ENCODE results near the gene CENPA.
A peak's percentile ranks its signal among the peaks of the same experiment; 100 is the strongest.

The CENPA gene

GRCh38 chr2:26785431-26786206, at the start of gene CENPA:
TSS of gene CENPA (plus strand) at chr2:26786056. CDS start at chr2:26786197, 141 bp downstream.
- TF ChIP-seq, protein P1, sequence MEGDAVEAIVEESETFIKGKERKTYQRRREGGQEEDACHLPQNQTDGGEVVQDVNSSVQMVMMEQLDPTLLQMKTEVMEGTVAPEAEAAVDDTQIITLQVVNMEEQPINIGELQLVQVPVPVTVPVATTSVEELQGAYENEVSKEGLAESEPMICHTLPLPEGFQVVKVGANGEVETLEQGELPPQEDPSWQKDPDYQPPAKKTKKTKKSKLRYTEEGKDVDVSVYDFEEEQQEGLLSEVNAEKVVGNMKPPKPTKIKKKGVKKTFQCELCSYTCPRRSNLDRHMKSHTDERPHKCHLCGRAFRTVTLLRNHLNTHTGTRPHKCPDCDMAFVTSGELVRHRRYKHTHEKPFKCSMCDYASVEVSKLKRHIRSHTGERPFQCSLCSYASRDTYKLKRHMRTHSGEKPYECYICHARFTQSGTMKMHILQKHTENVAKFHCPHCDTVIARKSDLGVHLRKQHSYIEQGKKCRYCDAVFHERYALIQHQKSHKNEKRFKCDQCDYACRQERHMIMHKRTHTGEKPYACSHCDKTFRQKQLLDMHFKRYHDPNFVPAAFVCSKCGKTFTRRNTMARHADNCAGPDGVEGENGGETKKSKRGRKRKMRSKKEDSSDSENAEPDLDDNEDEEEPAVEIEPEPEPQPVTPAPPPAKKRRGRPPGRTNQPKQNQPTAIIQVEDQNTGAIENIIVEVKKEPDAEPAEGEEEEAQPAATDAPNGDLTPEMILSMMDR (conservative IDR thresholded peaks at IDR 0.05; ENCODE audit: control insufficient read depth, insufficient read depth, low read depth, low read length): peak; percentile 3
- DNase-seq (ENCODE audit: low read depth): peak; percentile 100
- peak within 1 kb of the TSS; percentile 81 for H3K4me3 ChIP-seq (ENCODE audit: control insufficient read depth, low read depth, low read length)

GRCh38 chr2:26737221-26737620, 48.6 kb upstream of the CENPA start:
- H3K4me3 ChIP-seq (ENCODE audit: control insufficient read depth, low read depth, low read length): no peak overlapping the region
- TF ChIP-seq, protein P1 (conservative IDR thresholded peaks at IDR 0.05; ENCODE audit: control insufficient read depth, insufficient read depth, low read depth, low read length): no peak
- no peak for DNase-seq (ENCODE audit: low read depth)

DNA sequence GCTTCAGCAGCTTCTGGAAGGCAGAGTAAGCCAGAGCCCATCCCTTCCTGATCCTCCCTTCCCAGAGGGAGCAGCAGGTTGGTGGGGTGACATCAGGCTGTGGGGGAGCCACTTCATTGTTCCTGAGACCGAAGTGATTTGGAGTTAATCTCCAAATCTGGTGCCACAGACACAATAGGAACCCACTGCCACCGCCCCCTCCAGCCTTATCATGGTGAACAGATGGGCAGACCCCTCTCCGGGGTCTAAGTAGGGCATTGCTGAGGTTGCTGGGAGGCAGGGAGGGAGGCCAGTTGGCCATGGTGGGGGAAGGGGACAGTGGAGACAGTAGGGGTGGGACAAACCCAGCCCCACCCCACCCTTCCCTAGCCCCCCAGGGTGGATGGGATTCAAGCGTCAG, 47.4 kb upstream of the CENPA start:
- TF ChIP-seq, protein P1 (conservative IDR thresholded peaks at IDR 0.05; ENCODE audit: control insufficient read depth, insufficient read depth, low read depth, low read length): no peak
- no peak for DNase-seq (ENCODE audit: low read depth)
- H3K4me3 ChIP-seq (ENCODE audit: control insufficient read depth, low read depth, low read length): no peak overlapping the region

- TF ChIP-seq, protein P1 (conservative IDR thresholded peaks at IDR 0.05; ENCODE audit: control insufficient read depth, insufficient read depth, low read depth, low read length): no peak
- H3K4me3 ChIP-seq (ENCODE audit: control insufficient read depth, low read depth, low read length): no peak overlapping the region
These were observed 46.3 kb upstream of the CENPA start for GRCh38 chr2:26739514-26739913.

DNA sequence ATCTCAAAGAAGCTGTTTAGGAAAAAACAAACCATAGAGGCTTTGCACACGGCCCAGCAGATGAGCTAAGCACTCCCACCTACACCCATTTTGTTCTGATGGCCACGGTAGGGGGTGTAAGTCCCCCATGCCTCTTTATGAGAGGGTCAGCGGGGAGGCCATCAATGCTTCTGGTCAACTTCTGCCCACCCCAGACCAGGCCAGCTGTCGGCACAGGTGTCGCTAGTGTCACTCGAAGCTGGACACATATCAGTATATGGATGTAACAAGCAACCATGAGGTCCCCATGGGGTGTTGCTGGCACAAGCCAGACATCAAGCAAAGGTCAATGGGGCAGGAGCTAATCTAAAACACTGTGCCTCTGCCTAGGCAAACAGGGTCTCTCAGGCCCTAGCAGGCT, 45.5 kb upstream of the CENPA start:
- no peak for DNase-seq (ENCODE audit: low read depth)
- TF ChIP-seq, protein P1 (conservative IDR thresholded peaks at IDR 0.05; ENCODE audit: control insufficient read depth, insufficient read depth, low read depth, low read length): no peak
- H3K4me3 ChIP-seq (ENCODE audit: control insufficient read depth, low read depth, low read length): no peak overlapping the region

More at GRCh38 chr2:26739514-26739913, 46.3 kb upstream of the CENPA start:
- DNase-seq (ENCODE audit: low read depth): no peak

DNA sequence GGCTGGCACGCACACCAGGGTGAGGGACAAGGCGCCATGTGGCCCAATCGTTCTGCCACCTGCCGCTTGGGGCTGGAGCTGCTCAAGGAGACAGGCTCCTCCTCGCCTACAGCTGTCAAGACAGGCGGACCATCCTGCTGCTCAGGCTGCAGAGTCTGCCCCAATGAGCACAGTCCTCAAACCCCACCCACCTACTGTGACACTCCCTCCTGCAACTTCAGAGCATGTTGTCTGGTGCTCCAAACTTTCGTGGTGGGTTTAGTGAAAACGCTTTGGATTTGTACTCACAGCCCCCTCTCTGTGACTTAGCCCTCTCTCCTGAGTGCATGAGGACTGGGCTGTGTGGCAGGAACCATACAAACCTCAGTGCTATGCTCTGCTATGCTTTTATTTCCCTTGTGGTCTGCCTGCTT, 45.0 kb upstream of the CENPA start:
- H3K4me3 ChIP-seq (ENCODE audit: control insufficient read depth, low read depth, low read length): no peak overlapping the region
- no peak for DNase-seq (ENCODE audit: low read depth)
- TF ChIP-seq, protein P1 (conservative IDR thresholded peaks at IDR 0.05; ENCODE audit: control insufficient read depth, insufficient read depth, low read depth, low read length): no peak

All from fibroblast of mammary gland (primary cell).